H1 (cell line): ENCODE measurements around the gene CTSA. TPM values are rescaled to one million over a fixed set of nuclear protein-coding genes. Genes with fewer than 3 reads are reported as not detected.
A peak's percentile ranks its signal among the peaks of the same experiment; 100 is the strongest.

Experiments used
- CTCF ChIA-PET: fragments of 300-600 bp; sonication (Branson Sonifier 250); formaldehyde crosslinking; loops from one replicate; lab custom pipeline; 2021; ENCODE audit not compliant: partially characterized antibody; lab: Charles Lee
- POLR2A ChIA-PET: fragments of 300-600 bp; sonication (Branson Sonifier 250); formaldehyde crosslinking; loops from one replicate; lab custom pipeline; 2021; ENCODE audit warnings: inconsistent platforms; ENCODE audit not compliant: partially characterized antibody; lab: Charles Lee
- DNase-seq, 2 experiments: peaks; one replicate each; pipeline versions ENCODE4 v3.0.0 to v3.0.0-alpha.2; 2010 to 2022; ENCODE audit warnings: low spot score in 2 of 2, low read depth in 1 of 2, mixed read lengths in 1 of 2
- FAIRE-seq: peaks from 2 replicates; lab custom pipeline; 2011; peaks lifted over from hg19 to GRCh38; lab: Jason Lieb, UNC
- H2AFZ ChIP-seq: 2 replicates; pipeline ENCODE4 v1.8.1; 2012; ENCODE audit warnings: low read length, inconsistent platforms
- H2AK5ac ChIP-seq: 2 replicates; pipeline ENCODE4 v1.6.1; 2013; ENCODE audit warnings: low read depth, low read length
- H2BK120ac ChIP-seq: replicated peaks from 2 replicates; pipeline ENCODE3; 2013; ENCODE audit warnings: low read depth, low read length, inconsistent platforms
- H2BK12ac ChIP-seq: 2 replicates; pipeline ENCODE4 v1.6.1; 2013; ENCODE audit warnings: low read depth, low read length
- H2BK15ac ChIP-seq: 2 replicates; pipeline ENCODE4 v1.6.1; 2013; ENCODE audit warnings: low read length
- H2BK20ac ChIP-seq: 2 replicates; pipeline ENCODE4 v1.6.1; 2013; ENCODE audit warnings: low read length
- H2BK5ac ChIP-seq: 2 replicates; pipeline ENCODE4 v1.6.1; 2013; ENCODE audit warnings: low read depth, low read length
- H3K14ac ChIP-seq: 2 replicates; pipeline ENCODE4 v1.6.1; 2013; ENCODE audit warnings: inconsistent platforms; ENCODE audit not compliant: insufficient read length
- H3K18ac ChIP-seq: 2 replicates; pipeline ENCODE4 v1.6.1; 2013; ENCODE audit warnings: low read length; ENCODE audit errors: extremely low read depth
- H3K23ac ChIP-seq: 2 replicates; pipeline ENCODE4 v1.6.1; 2013; ENCODE audit warnings: inconsistent platforms; ENCODE audit not compliant: insufficient read length
- H3K23me2 ChIP-seq: 2 replicates; pipeline ENCODE4 v1.6.1; 2013; ENCODE audit warnings: low read depth, low read length
- H3K27ac ChIP-seq: 2 replicates; pipeline ENCODE4 v1.6.1; 2011; ENCODE audit warnings: low read depth, low read length, inconsistent platforms
- H3K27me3 ChIP-seq, 4 experiments: replicated peaks in 1 of 4; 1 replicate in 1 of 4; 2 replicates in 3 of 4; pipeline versions ENCODE4 v1.6.1 to v1.8.1; 2011 to 2013; ENCODE audit warnings: low read length in 3 of 4, mild to moderate bottlenecking in 3 of 4, inconsistent platforms in 2 of 4, mixed read lengths in 2 of 4, moderate library complexity in 1 of 4; ENCODE audit not compliant: control insufficient read depth in 3 of 4, insufficient read depth in 3 of 4; ENCODE audit errors: extremely low read depth in 1 of 4
- H3K36me3 ChIP-seq, 4 experiments: 2 replicates each; pipeline versions ENCODE4 v1.6.1 to v1.8.1; 2011 to 2013; ENCODE audit warnings: mild to moderate bottlenecking in 4 of 4, low read length in 3 of 4, moderate library complexity in 2 of 4, control low read depth in 1 of 4, inconsistent platforms in 1 of 4; ENCODE audit not compliant: insufficient read depth in 4 of 4, control insufficient read depth in 2 of 4
- H3K4ac ChIP-seq: replicated peaks from 2 replicates; pipeline ENCODE3; 2013; ENCODE audit warnings: low read length, low read depth, mixed read lengths, inconsistent platforms; ENCODE audit not compliant: insufficient read length
- H3K4me1 ChIP-seq, 4 experiments: replicated peaks in 1 of 4; 1 replicate in 1 of 4; 2 replicates in 3 of 4; pipeline versions ENCODE4 v1.6.1 to v1.8.1; 2011 to 2013; ENCODE audit warnings: low read length in 3 of 4, inconsistent platforms in 2 of 4, mixed read lengths in 1 of 4; ENCODE audit not compliant: insufficient read depth in 4 of 4, control insufficient read depth in 3 of 4
- H3K4me2 ChIP-seq, 2 experiments: 2 replicates each; pipeline versions ENCODE4 v1.6.1 to v1.8.1; 2011 to 2013; ENCODE audit warnings: low read depth in 2 of 2, low read length in 2 of 2, control low read depth in 1 of 2, inconsistent platforms in 1 of 2, mild to moderate bottlenecking in 1 of 2; ENCODE audit not compliant: insufficient read depth in 1 of 2
- H3K4me3 ChIP-seq, 4 experiments: fragments of 200-600, 300-600 bp in 1 of 4; sonication (generic), shearing (Covaris generic), sonication (Bioruptor Twin) in 1 of 4; 2 replicates each; pipeline versions ENCODE4 v1.5.1 to v1.8.1; 2011 to 2016; ENCODE audit warnings: low read length in 4 of 4, low read depth in 3 of 4, control low read depth in 2 of 4, inconsistent platforms in 2 of 4, mild to moderate bottlenecking in 2 of 4, mixed read lengths in 1 of 4, moderate library complexity in 1 of 4; ENCODE audit not compliant: insufficient read depth in 2 of 4; ENCODE audit errors: extremely low read depth in 1 of 4
- H3K56ac ChIP-seq: replicated peaks from 2 replicates; pipeline ENCODE3; 2013; ENCODE audit warnings: low read depth, mild to moderate bottlenecking, mixed read lengths, low read length, inconsistent platforms; ENCODE audit not compliant: insufficient read length
- H3K79me1 ChIP-seq: 2 replicates; pipeline ENCODE4 v1.6.1; 2013; ENCODE audit warnings: low read depth, low read length, control low read depth
- H3K79me2 ChIP-seq, 2 experiments: 2 replicates each; pipeline versions ENCODE4 v1.6.1 to v1.8.1; 2012 to 2013; ENCODE audit warnings: low read length in 2 of 2, mild to moderate bottlenecking in 2 of 2, inconsistent platforms in 1 of 2; ENCODE audit not compliant: insufficient read depth in 2 of 2, control insufficient read depth in 1 of 2
- H3K9ac ChIP-seq, 4 experiments: replicated peaks in 1 of 4; 1 replicate in 1 of 4; 2 replicates in 3 of 4; pipeline versions ENCODE4 v1.6.1 to v1.8.1; 2011 to 2013; ENCODE audit warnings: low read depth in 3 of 4, low read length in 3 of 4, control low read depth in 2 of 4, mild to moderate bottlenecking in 2 of 4, moderate library complexity in 2 of 4, inconsistent platforms in 1 of 4; ENCODE audit errors: extremely low read depth in 1 of 4
- H3K9me3 ChIP-seq, 2 experiments: 2 replicates each; pipeline versions ENCODE4 v1.6.1 to v1.8.1; 2012 to 2013; ENCODE audit warnings: mild to moderate bottlenecking in 2 of 2, moderate library complexity in 2 of 2, control low read depth in 1 of 2, inconsistent platforms in 1 of 2, low read depth in 1 of 2, low read length in 1 of 2, mixed read lengths in 1 of 2; ENCODE audit not compliant: insufficient read depth in 2 of 2
- H4K20me1 ChIP-seq, 2 experiments: replicated peaks in 1 of 2; 2 replicates each; pipeline versions ENCODE3 to v1.8.1; 2011 to 2013; ENCODE audit warnings: inconsistent platforms in 2 of 2, low read length in 2 of 2, mild to moderate bottlenecking in 1 of 2; ENCODE audit not compliant: insufficient read depth in 2 of 2, control insufficient read depth in 1 of 2
- H4K5ac ChIP-seq: 2 replicates; pipeline ENCODE4 v1.6.1; 2013; ENCODE audit warnings: low read length, low read depth, mixed read lengths, inconsistent platforms; ENCODE audit not compliant: insufficient read length
- H4K8ac ChIP-seq: 2 replicates; pipeline ENCODE4 v1.8.0; 2013; ENCODE audit warnings: mild to moderate bottlenecking, moderate library complexity, low read length, inconsistent platforms; ENCODE audit not compliant: insufficient read depth; ENCODE audit errors: extremely low read depth
- H4K91ac ChIP-seq: replicated peaks from 2 replicates; pipeline ENCODE3; 2013; ENCODE audit warnings: low read length, mixed read lengths, inconsistent platforms; ENCODE audit not compliant: insufficient read length
- BCL11A ChIP-seq, 2 experiments: IDR thresholded peaks; one replicate each; pipeline ENCODE4 v1.6.1; 2011; ENCODE audit warnings: low read depth in 2 of 2, low read length in 2 of 2, mild to moderate bottlenecking in 2 of 2
- CREB1 ChIP-seq: IDR thresholded peaks from 2 replicates; pipeline ENCODE4 v1.6.1; 2012; ENCODE audit warnings: inconsistent platforms
- MAX ChIP-seq: IDR thresholded peaks from 2 replicates; pipeline ENCODE4 v1.6.1; 2012; ENCODE audit warnings: inconsistent platforms
- NANOG ChIP-seq: IDR thresholded peaks from 2 replicates; pipeline ENCODE4 v1.6.1; 2011; ENCODE audit warnings: low read length, low read depth, mild to moderate bottlenecking, inconsistent platforms; ENCODE audit not compliant: insufficient read depth, poor library complexity, severe bottlenecking
- SAP30 ChIP-seq: fragments of 300-600 bp; sonication (generic); IDR thresholded peaks from 2 replicates; pipeline ENCODE4 v1.7.1; 2012; ENCODE audit warnings: low read length, moderate library complexity, mild to moderate bottlenecking, inconsistent platforms; ENCODE audit not compliant: insufficient read depth, insufficient replicate concordance
- SP1 ChIP-seq: IDR thresholded peaks from 2 replicates; pipeline ENCODE4 v1.6.1; 2011; ENCODE audit warnings: low read depth, low read length
- SP2 ChIP-seq: IDR thresholded peaks from 2 replicates; pipeline ENCODE4 v1.6.1; 2012; ENCODE audit warnings: mild to moderate bottlenecking, low read length, inconsistent platforms
- USF2 ChIP-seq: IDR thresholded peaks from 2 replicates; pipeline ENCODE4 v1.6.1; 2011; ENCODE audit warnings: low read length, improper control_type of control experiment
- ZNF274 ChIP-seq: IDR thresholded peaks from 2 replicates; pipeline ENCODE4 v1.7.0; 2012; ENCODE audit warnings: low read length, borderline replicate concordance; ENCODE audit errors: extremely low read depth
- WGBS, 2 experiments: shearing (Covaris generic) in 1 of 2; methylation state at CpG; one replicate each; pipeline versions ENCODE4 v1.1.6 to v1.1.7; 2013 to 2015; ENCODE audit warnings: low lambda C conversion rate in 2 of 2, mixed read lengths in 2 of 2, inconsistent platforms in 1 of 2, low coverage in 1 of 2, missing lambda C conversion rate in 1 of 2; ENCODE audit not compliant: insufficient replicate concordance in 2 of 2, insufficient coverage in 1 of 2, insufficient read length in 1 of 2; ENCODE audit errors: extremely low coverage in 1 of 2, missing lambda C conversion rate in 1 of 2; 5-methylcytosine and 5-hydroxymethylcytosine counted together
- polyA plus RNA-seq, 7 experiments: library from polyadenylated mRNA; depleted of rRNA in 3 of 7; stranded (reverse) in 5 of 7; unstranded in 2 of 7; fragments of >200 nt in 5 of 7; fragments of 200-250 nt in 2 of 7; gene quantifications; 1 replicate in 5 of 7; 2 replicates in 1 of 7; 4 replicates in 1 of 7; pipeline versions ENCODE4 v1.2.1 to v1.2.3, GENCODE V29; 2011 to 2013; ENCODE audit warnings: missing spikeins in 2 of 7, mixed read lengths in 2 of 7
- total RNA-seq: library from RNA; stranded (reverse); fragmentation: NEBNext Ultra II Directional; extraction: Animal tissue kit (Norgen Biotek cat#: 25700); gene quantifications from 2 replicates; pipeline ENCODE4 v1.2.1, GENCODE V29; 2021

Gene CTSA
- total and polyA plus RNA-seq, 2 of the 8 experiments (the other 6 are each of a cell fraction or from before 2014, with no cell fraction given) = 49.7 to 74.0 TPM

- Histone ChIP-seq H3K27ac (peak within 1 kb of the TSS; percentile 49; the same call in 1 of the 2 replicates), H3K4me1 (peaks cover 10 to 16% (median 13%) of the 10 kb centered on the region in 4 experiments), H2BK15ac (0 out of 2 replicates have a peak within 1 kb of the TSS, but pooled peaks have one; percentile 23), H3K9me3 (no peaks in the 10 kb centered on the region), H3K4me2 (peak within 1 kb of the TSS; percentile 74 to 88), H2BK120ac (no peak within 1 kb of the TSS), H3K18ac (peak within 1 kb of the TSS; percentile 78), H3K9ac (peak within 1 kb of the TSS; percentile 43 to 75 (median 52); a peak in 6 of 7 replicates), H4K20me1 (no peaks in the 10 kb centered on the region), H2BK5ac (peak within 1 kb of the TSS; percentile 89), H4K91ac (peak within 1 kb of the TSS; percentile 22), H3K79me2 (peaks cover 0 to 22% of the 10 kb centered on the region in 2 experiments; a peak in 2 of 4 replicates), H3K14ac (no peak within 1 kb of the TSS), H2BK12ac (peak within 1 kb of the TSS; percentile 83; the same call in 1 of the 2 replicates), H4K8ac (peak within 1 kb of the TSS; percentile 75), H3K79me1 (no peaks in the 10 kb centered on the region; the same call in 1 of the 2 replicates), H2BK20ac (no peak within 1 kb of the TSS), H3K23ac (no peak within 1 kb of the TSS), H2AFZ (peak within 1 kb of the TSS; percentile 54), H2AK5ac (no peak within 1 kb of the TSS), H3K27me3 (no peaks in the 10 kb centered on the region), H3K36me3 (peaks cover 0 to 6% (median 0%) of the 10 kb centered on the region in 4 experiments; a peak in 1 of 8 replicates), H4K5ac (peak within 1 kb of the TSS; percentile 49), H3K23me2 (peaks cover 8% of the 10 kb centered on the region; the same call in 1 of the 2 replicates), H3K56ac (peak within 1 kb of the TSS; percentile 21), H3K4me3 (peak within 1 kb of the TSS; percentile 69 to 94 (median 77)), H3K4ac (no peak within 1 kb of the TSS)
- POLR2A ChIA-PET = interaction anchor here (0.5 to 9.9 kb wide), 20 partner anchors 9 to 231 kb away, joined by 3 to 178 read pairs (median 5); partner anchors contain the start of genes NEURL2, PCIF1, PLTP and SNX21
- peak; percentile 73 for FAIRE-seq
- WGBS, 2 experiments = 3% methylated on average over 36 of the region's 36 CpGs; no CpG with 5 or more reads in 1 of the 2 experiments
- CTCF ChIA-PET = interaction anchor here (1.0 to 1.7 kb wide), 4 partner anchors 32 to 58 kb away, joined by 3 to 4 read pairs (median 4); no protein-coding TSS in a partner anchor
- DNase-seq = peak; percentile 90 to 96
- no peak for TF ChIP-seq USF2
- TF ChIP-seq ZNF274 = no peak
- peak; percentile 100 for TF ChIP-seq SP1
- no peak for TF ChIP-seq MAX
- TF ChIP-seq CREB1 = peak; percentile 55
- TF ChIP-seq BCL11A (IDR thresholded peaks at IDR 0.05; ENCODE audit: low read depth in 2 of 2, low read length in 2 of 2) = no peak
- peak; percentile 7 for TF ChIP-seq NANOG
- TF ChIP-seq SP2 = peak; percentile 99
- TF ChIP-seq SAP30 = peak; percentile 57
Measured at GRCh38 chr20:45857114-45857881, 33.8 kb upstream of the CTSA start, which contains the start of the genes ACOT8 and ZSWIM3. ACOT8 (minus strand) TSS chr20:45857392; CDS start chr20:45857315, 77 bp downstream. ZSWIM3 (plus strand) TSS chr20:45857614; CDS start chr20:45857826, 212 bp downstream.
